ENCODE measurements around the gene SAFB.

DNA sequence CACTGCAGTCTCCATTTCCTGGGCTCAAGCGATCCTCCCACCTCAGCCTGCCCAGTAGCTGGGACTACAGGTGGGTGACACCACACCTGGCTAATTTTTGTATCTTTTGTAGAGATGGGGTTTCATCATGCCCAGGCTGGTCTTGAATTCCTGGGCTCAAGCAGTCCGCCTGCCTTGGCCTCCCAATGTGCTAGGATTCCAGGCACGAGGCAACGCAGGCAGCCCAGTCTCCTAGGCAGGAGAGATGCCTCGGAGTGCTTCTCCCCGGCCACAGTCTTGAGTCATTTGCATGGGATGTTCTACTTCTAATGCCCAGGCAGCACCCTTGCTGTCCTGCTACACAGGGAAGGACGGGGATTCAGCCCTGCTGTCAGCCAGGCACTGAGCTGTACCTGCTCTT is 48.7 kb downstream of the SAFB start:
- TF ChIP-seq, protein P1, sequence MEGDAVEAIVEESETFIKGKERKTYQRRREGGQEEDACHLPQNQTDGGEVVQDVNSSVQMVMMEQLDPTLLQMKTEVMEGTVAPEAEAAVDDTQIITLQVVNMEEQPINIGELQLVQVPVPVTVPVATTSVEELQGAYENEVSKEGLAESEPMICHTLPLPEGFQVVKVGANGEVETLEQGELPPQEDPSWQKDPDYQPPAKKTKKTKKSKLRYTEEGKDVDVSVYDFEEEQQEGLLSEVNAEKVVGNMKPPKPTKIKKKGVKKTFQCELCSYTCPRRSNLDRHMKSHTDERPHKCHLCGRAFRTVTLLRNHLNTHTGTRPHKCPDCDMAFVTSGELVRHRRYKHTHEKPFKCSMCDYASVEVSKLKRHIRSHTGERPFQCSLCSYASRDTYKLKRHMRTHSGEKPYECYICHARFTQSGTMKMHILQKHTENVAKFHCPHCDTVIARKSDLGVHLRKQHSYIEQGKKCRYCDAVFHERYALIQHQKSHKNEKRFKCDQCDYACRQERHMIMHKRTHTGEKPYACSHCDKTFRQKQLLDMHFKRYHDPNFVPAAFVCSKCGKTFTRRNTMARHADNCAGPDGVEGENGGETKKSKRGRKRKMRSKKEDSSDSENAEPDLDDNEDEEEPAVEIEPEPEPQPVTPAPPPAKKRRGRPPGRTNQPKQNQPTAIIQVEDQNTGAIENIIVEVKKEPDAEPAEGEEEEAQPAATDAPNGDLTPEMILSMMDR (IDR thresholded peaks at IDR 0.05; ENCODE audit: low read depth, low read length) = no peak
- no peak for TF ChIP-seq EZH2phosphoT487 (IDR thresholded peaks at IDR 0.05; ENCODE audit: low read depth)
